ENCODE data around the gene SYNE4.
"Not testable (repeated sequence)": the region's sequence is repeated elsewhere in the genome, so short reads cannot be mapped to it uniquely, and the experiment has no call there.

GRCh38 chr19:36041092-36041491 lies 32.5 kb upstream of the SYNE4 start:
- not testable (repeated sequence) for TF ChIP-seq POLR2A, CTCF (IDR thresholded peaks at IDR 0.05)
